Measurements from ENCODE around the gene CD101.
"Not testable (repeated sequence)": the region's sequence is repeated elsewhere in the genome, so short reads cannot be mapped to it uniquely, and the experiment has no call there.

Gene CD101

GRCh38 chr1:116971965-116972673 is 29.4 kb upstream of the CD101 start:
- TF ChIP-seq CTCF (IDR thresholded peaks at IDR 0.05; ENCODE audit: control insufficient read depth, insufficient read depth, low read depth, low read length, missing control alignments), result no peak
- DNase-seq (ENCODE audit: low read depth), result no peak
- H3K4me3 ChIP-seq (ENCODE audit: control insufficient read depth, low read depth, low read length), result no peak overlapping the region

- no peak for DNase-seq (ENCODE audit: low read depth)
- H3K4me3 ChIP-seq (ENCODE audit: control insufficient read depth, low read depth, low read length), result no peak overlapping the region
- TF ChIP-seq CTCF (IDR thresholded peaks at IDR 0.05; ENCODE audit: control insufficient read depth, insufficient read depth, low read depth, low read length, missing control alignments), result no peak
Observed at GRCh38 chr1:116972674-116973030, 28.9 kb upstream of the CD101 start.

- not testable (repeated sequence) for DNase-seq (ENCODE audit: low read depth); H3K4me3 ChIP-seq (ENCODE audit: control insufficient read depth, low read depth, low read length)
Observed at GRCh38 chr1:116980309-116980708, 21.3 kb upstream of the CD101 start.

GRCh38 chr1:116981521-116982037 is 20.0 kb upstream of the CD101 start:
- no peak overlapping the region for H3K4me3 ChIP-seq (ENCODE audit: control insufficient read depth, low read depth, low read length)
- DNase-seq (ENCODE audit: low read depth), result no peak
- TF ChIP-seq CTCF (IDR thresholded peaks at IDR 0.05; ENCODE audit: control insufficient read depth, insufficient read depth, low read depth, low read length, missing control alignments), result no peak

- H3K4me3 ChIP-seq (ENCODE audit: control insufficient read depth, low read depth, low read length), result no peak overlapping the region
- DNase-seq (ENCODE audit: low read depth), result no peak
- TF ChIP-seq CTCF (IDR thresholded peaks at IDR 0.05; ENCODE audit: control insufficient read depth, insufficient read depth, low read depth, low read length, missing control alignments), result no peak
Observed at GRCh38 chr1:116982319-116983004, 19.1 kb upstream of the CD101 start.

GRCh38 chr1:116983112-116983511 is 18.4 kb upstream of the CD101 start:
- no peak for DNase-seq (ENCODE audit: low read depth)
- no peak for TF ChIP-seq CTCF (IDR thresholded peaks at IDR 0.05; ENCODE audit: control insufficient read depth, insufficient read depth, low read depth, low read length, missing control alignments)
- no peak overlapping the region for H3K4me3 ChIP-seq (ENCODE audit: control insufficient read depth, low read depth, low read length)

- TF ChIP-seq CTCF (IDR thresholded peaks at IDR 0.05; ENCODE audit: control insufficient read depth, insufficient read depth, low read depth, low read length, missing control alignments), result no peak
- DNase-seq (ENCODE audit: low read depth), result no peak
- H3K4me3 ChIP-seq (ENCODE audit: control insufficient read depth, low read depth, low read length), result no peak overlapping the region
Observed at GRCh38 chr1:116983678-116984077, 17.9 kb upstream of the CD101 start.
